GM12878 (cell line): ENCODE measurements around the gene BLOC1S3. TPM values are rescaled to one million over a fixed set of nuclear protein-coding genes. Genes with fewer than 3 reads are reported as not detected.
A peak's percentile ranks its signal among the peaks of the same experiment; 100 is the strongest.

Source experiments
- ATAC-seq: fragments of 200-7000 bp; cut with Tn5 transposase; 3 replicates; pipeline ENCODE4 v1.9.1; 2020; ENCODE audit warnings: mild to moderate bottlenecking, moderate library complexity
- BruUV-seq: library from RNA; stranded (reverse); fragments of 400-500 nt; replicated peaks from 2 replicates; lab custom pipeline; 2021; lab: Mats Ljungman, UMichigan
- CTCF ChIA-PET: fragments of 300-600 bp; sonication (Branson Sonifier 250); formaldehyde crosslinking; extraction: SDS; loops from one replicate; lab custom pipeline; 2021; ENCODE audit warnings: inconsistent platforms; lab: Yijun Ruan, JAX
- POLR2A ChIA-PET: fragments of 350-600 bp; formaldehyde crosslinking; extraction: SDS; loops from one replicate; lab custom pipeline; 2021; ENCODE audit warnings: inconsistent platforms; lab: Charles Lee
- RAD21 ChIA-PET: fragments of 300-600 bp; sonication (Branson Sonifier 250); formaldehyde crosslinking; loops from one replicate; lab custom pipeline; 2023; ENCODE audit warnings: antibody characterized with exemption; ENCODE audit not compliant: unreplicated experiment; lab: Charles Lee
- SMC1A ChIA-PET: fragments of 300-600 bp; sonication (Branson Sonifier 250); formaldehyde crosslinking; loops from one replicate; lab custom pipeline; 2023; ENCODE audit not compliant: unreplicated experiment, uncharacterized antibody; lab: Charles Lee
- DNase-seq: peaks from one replicate; pipeline ENCODE4 v3.0.0-alpha.2; 2011; ENCODE audit warnings: low read depth, low spot score
- FAIRE-seq: peaks from 3 replicates; lab custom pipeline; 2011; peaks lifted over from hg19 to GRCh38; lab: Jason Lieb, UNC
- H2AFZ ChIP-seq: 2 replicates; pipeline ENCODE4 v1.6.0; 2011; ENCODE audit warnings: low read depth, low read length, control low read depth; ENCODE audit not compliant: control insufficient read depth
- H3K27ac ChIP-seq: 2 replicates; pipeline ENCODE4 v1.5.1; 2011; ENCODE audit warnings: control low read depth; ENCODE audit not compliant: control insufficient read depth, insufficient read depth
- H3K27me3 ChIP-seq, 2 experiments: replicated peaks in 1 of 2; 2 replicates each; pipeline versions ENCODE4 v1.6.0 to v1.6.1; 2011; ENCODE audit warnings: low read length in 1 of 2; ENCODE audit not compliant: control insufficient read depth in 2 of 2, insufficient read depth in 2 of 2
- H3K36me3 ChIP-seq, 2 experiments: 2 replicates each; pipeline ENCODE4 v1.5.1; 2011; ENCODE audit warnings: low read length in 1 of 2; ENCODE audit not compliant: control insufficient read depth in 2 of 2, insufficient read depth in 2 of 2
- H3K4me1 ChIP-seq: 2 replicates; pipeline ENCODE4 v1.6.1; 2011; ENCODE audit warnings: mild to moderate bottlenecking, low read length, moderate library complexity, mixed read lengths; ENCODE audit not compliant: control insufficient read depth, insufficient read depth
- H3K4me2 ChIP-seq: 2 replicates; pipeline ENCODE4 v1.6.0; 2011; ENCODE audit warnings: control low read depth; ENCODE audit not compliant: control insufficient read depth, insufficient read depth
- H3K4me3 ChIP-seq: fragments of 200-600 bp; sonication (generic); 2 replicates; pipeline ENCODE4 v1.5.1; 2016
- H3K79me2 ChIP-seq: 2 replicates; pipeline ENCODE4 v1.6.0; 2011; ENCODE audit warnings: low read length; ENCODE audit not compliant: control insufficient read depth, insufficient read depth
- H3K9ac ChIP-seq: 2 replicates; pipeline ENCODE4 v1.8.0; 2011; ENCODE audit warnings: low read length, control low read depth, mixed read lengths; ENCODE audit not compliant: control insufficient read depth, insufficient read depth
- H3K9me3 ChIP-seq: replicated peaks from 3 replicates; pipeline ENCODE4 v1.5.1; 2011; ENCODE audit warnings: mild to moderate bottlenecking, low read length; ENCODE audit not compliant: control insufficient read depth, insufficient read depth
- H4K20me1 ChIP-seq: 2 replicates; pipeline ENCODE4 v1.6.0; 2011; ENCODE audit not compliant: control insufficient read depth, insufficient read depth
- ETV6 ChIP-seq, 2 experiments: fragments of 450-650 bp in 1 of 2; IDR thresholded peaks in 1 of 2; conservative IDR thresholded peaks in 1 of 2; 2 replicates each; pipeline ENCODE4 v1.6.1; 2014; ENCODE audit warnings: antibody characterized with exemption in 1 of 2, borderline replicate concordance in 1 of 2, low read depth in 1 of 2, mild to moderate bottlenecking in 1 of 2, moderate library complexity in 1 of 2
- GABPA ChIP-seq: IDR thresholded peaks from 2 replicates; pipeline ENCODE4 v1.6.1; 2014; ENCODE audit warnings: antibody characterized with exemption, low read depth, mild to moderate bottlenecking, inconsistent platforms
- MXI1 ChIP-seq: fragments of 150-350 bp; IDR thresholded peaks from 2 replicates; pipeline ENCODE4 v1.6.1; 2011; ENCODE audit warnings: low read depth, mild to moderate bottlenecking, inconsistent platforms, low read length, improper control_type of control experiment
- NR2C2 ChIP-seq: IDR thresholded peaks from 2 replicates; pipeline ENCODE4 v1.6.1; 2011; ENCODE audit warnings: borderline replicate concordance, low read depth; ENCODE audit not compliant: control insufficient read depth, insufficient read length
- POLR2AphosphoS5 ChIP-seq: IDR thresholded peaks from 2 replicates; pipeline ENCODE4 v1.6.1; 2011; ENCODE audit warnings: mild to moderate bottlenecking, low read length, inconsistent platforms
- SP1 ChIP-seq: IDR thresholded peaks from one replicate; pipeline ENCODE4 v1.6.1; 2011; ENCODE audit warnings: low read depth, low read length
- WGBS: methylation state at CpG from one replicate; pipeline ENCODE4 v1.1.6; 2016; ENCODE audit warnings: low lambda C conversion rate; ENCODE audit not compliant: insufficient replicate concordance, insufficient coverage; ENCODE audit errors: missing lambda C conversion rate; 5-methylcytosine and 5-hydroxymethylcytosine counted together
- in situ Hi-C: fragments of 300-500 bp; cut with MboI; formaldehyde crosslinking; loops from 9 replicates; pipeline ENCODE4 v1.14.3; 2018; ENCODE audit warnings: mixed read lengths
- intact Hi-C: fragments of 100-400 bp; cut with micrococcal nuclease; formaldehyde crosslinking; loops from one replicate; pipeline ENCODE4 v1.14.2; 2022; ENCODE audit not compliant: unreplicated experiment
- polyA plus RNA-seq, 11 experiments: library from polyadenylated mRNA; depleted of rRNA in 4 of 11; unstranded in 6 of 11; stranded (reverse) in 5 of 11; fragments of >200 nt; fragmentation: Nextera tagmentation in 4 of 11; fragmentation: Illumina TruSeq in 1 of 11; extraction: Ambion mirVana in 4 of 11; extraction: Trizol in 1 of 11; gene quantifications; 1 replicate in 1 of 11; 2 replicates in 10 of 11; pipeline versions ENCODE4 v1.2.1 to v1.2.3, GENCODE V29; 2011 to 2016; ENCODE audit warnings: inconsistent platforms in 2 of 11, missing spikeins in 2 of 11, low read depth in 1 of 11
- total RNA-seq, 4 experiments: library from RNA; depleted of rRNA in 3 of 4; stranded (reverse); fragments of >200 nt in 3 of 4; fragmentation: Illumina TruSeq in 1 of 4; extraction: Trizol in 1 of 4; gene quantifications; 2 replicates each; pipeline versions ENCODE4 v1.2.1 to v1.2.3, GENCODE V29; 2013 to 2021
- TF ChIP-seq, protein P1 (sequence below): fragments of 450-650 bp; IDR thresholded peaks from 2 replicates; pipeline ENCODE4 v1.6.1; 2017; ENCODE audit warnings: mild to moderate bottlenecking, moderate library complexity

The BLOC1S3 gene
- total and polyA plus RNA-seq, 10 of the 15 experiments (the other 5 are each of a cell fraction or from before 2014, with no cell fraction given), result 3.6 to 18.3 (median 10.4) TPM

GRCh38 chr19:45150751-45151281 lies 27.8 kb upstream of the BLOC1S3 start:
- TF ChIP-seq ETV6 (conservative IDR thresholded peaks at IDR 0.05 in 1 of 2, IDR thresholded peaks at IDR 0.05 in 1 of 2; ENCODE audit: borderline replicate concordance in 1 of 2, low read depth in 1 of 2) (no peak), POLR2AphosphoS5 (peak; percentile 41; the same call in 1 of the 2 replicates), NR2C2 (no peak), GABPA (no peak), MXI1 (no peak), SP1 (no peak)
- TF ChIP-seq, protein P1, sequence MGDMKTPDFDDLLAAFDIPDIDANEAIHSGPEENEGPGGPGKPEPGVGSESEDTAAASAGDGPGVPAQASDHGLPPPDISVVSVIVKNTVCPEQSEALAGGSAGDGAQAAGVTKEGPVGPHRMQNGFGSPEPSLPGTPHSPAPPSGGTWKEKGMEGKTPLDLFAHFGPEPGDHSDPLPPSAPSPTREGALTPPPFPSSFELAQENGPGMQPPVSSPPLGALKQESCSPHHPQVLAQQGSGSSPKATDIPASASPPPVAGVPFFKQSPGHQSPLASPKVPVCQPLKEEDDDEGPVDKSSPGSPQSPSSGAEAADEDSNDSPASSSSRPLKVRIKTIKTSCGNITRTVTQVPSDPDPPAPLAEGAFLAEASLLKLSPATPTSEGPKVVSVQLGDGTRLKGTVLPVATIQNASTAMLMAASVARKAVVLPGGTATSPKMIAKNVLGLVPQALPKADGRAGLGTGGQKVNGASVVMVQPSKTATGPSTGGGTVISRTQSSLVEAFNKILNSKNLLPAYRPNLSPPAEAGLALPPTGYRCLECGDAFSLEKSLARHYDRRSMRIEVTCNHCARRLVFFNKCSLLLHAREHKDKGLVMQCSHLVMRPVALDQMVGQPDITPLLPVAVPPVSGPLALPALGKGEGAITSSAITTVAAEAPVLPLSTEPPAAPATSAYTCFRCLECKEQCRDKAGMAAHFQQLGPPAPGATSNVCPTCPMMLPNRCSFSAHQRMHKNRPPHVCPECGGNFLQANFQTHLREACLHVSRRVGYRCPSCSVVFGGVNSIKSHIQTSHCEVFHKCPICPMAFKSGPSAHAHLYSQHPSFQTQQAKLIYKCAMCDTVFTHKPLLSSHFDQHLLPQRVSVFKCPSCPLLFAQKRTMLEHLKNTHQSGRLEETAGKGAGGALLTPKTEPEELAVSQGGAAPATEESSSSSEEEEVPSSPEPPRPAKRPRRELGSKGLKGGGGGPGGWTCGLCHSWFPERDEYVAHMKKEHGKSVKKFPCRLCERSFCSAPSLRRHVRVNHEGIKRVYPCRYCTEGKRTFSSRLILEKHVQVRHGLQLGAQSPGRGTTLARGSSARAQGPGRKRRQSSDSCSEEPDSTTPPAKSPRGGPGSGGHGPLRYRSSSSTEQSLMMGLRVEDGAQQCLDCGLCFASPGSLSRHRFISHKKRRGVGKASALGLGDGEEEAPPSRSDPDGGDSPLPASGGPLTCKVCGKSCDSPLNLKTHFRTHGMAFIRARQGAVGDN, result no peak
- Histone ChIP-seq H3K79me2 (no peaks in the 10 kb centered on the region), H3K9me3 (no peaks in the 10 kb centered on the region; the same call in 2 of the 3 replicates), H3K4me3 (no peak overlapping the region), H4K20me1 (no peaks in the 10 kb centered on the region), H2AFZ (no peak overlapping the region), H3K4me1 (peaks cover 14% of the 10 kb centered on the region), H3K36me3 (peaks cover 0 to 6% of the 10 kb centered on the region in 2 experiments; a peak in 2 of 4 replicates), H3K27me3 (peaks cover 5 to 9% of the 10 kb centered on the region in 2 experiments; a peak in 3 of 4 replicates), H3K9ac (no peak overlapping the region), H3K27ac (no peak overlapping the region), H3K4me2 (no peak overlapping the region)
- POLR2A ChIA-PET, result interaction anchor here (1.5 kb wide), 1 partner anchor 14 kb away, joined by 7 read pairs; no protein-coding TSS in a partner anchor
- DNase-seq, result no peak
- BruUV-seq, result no TSS peak
- no peak for ATAC-seq
- SMC1A ChIA-PET, result no interaction called here
- WGBS, result 75% methylated on average over 4 of the region's 4 CpGs
- in situ Hi-C loops (no loop called here), intact Hi-C loops (no loop called here)
- RAD21 ChIA-PET, result interaction anchor here (1.2 kb wide), 1 partner anchor 161 kb away, joined by 3 read pairs; no protein-coding TSS in a partner anchor
- CTCF ChIA-PET, result interaction anchor here (1.2 kb wide), 1 partner anchor 13 kb away, joined by 3 read pairs; no protein-coding TSS in a partner anchor
- no peak for FAIRE-seq
